Measurements from ENCODE around the gene SHISA6. TPM values are rescaled to one million over a fixed set of nuclear protein-coding genes. Genes with fewer than 3 reads are reported as not detected.

Gene SHISA6
- total RNA-seq, 2 donors from 2014 or later = 0.07 TPM; not detected in 1

DNA sequence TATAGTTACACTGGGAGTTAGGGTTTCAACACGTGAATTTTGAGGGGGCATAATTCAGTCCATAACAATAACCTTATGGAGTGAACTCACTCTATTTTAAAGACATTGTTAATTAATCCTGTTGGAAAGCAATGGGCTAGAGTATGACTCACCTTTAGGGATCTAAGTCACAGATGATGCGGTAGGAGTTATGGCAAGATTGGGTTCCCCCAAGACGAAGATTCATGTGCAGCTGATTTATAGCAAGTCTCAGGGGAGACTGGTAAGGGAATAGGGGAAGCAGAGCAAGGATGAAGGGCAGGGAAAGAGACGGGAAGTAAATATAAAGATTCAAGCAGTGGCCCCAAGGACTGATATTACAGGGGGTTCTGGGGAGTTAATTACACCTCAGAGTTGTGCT, 197.7 kb downstream of the SHISA6 start:
- Histone ChIP-seq H3K9me3 (peaks cover 0 to under 1% of the 10 kb centered on the region in 2 donors), H3K4me3 (no peak overlapping the region), H3K27me3 (no peaks in the 10 kb centered on the region), H3K4me1 (no peaks in the 10 kb centered on the region), H3K36me3 (no peaks in the 10 kb centered on the region), H3K27ac (no peak overlapping the region)
- DNase-seq (ENCODE audit: low spot score) = no peak
- TF ChIP-seq, protein P1, sequence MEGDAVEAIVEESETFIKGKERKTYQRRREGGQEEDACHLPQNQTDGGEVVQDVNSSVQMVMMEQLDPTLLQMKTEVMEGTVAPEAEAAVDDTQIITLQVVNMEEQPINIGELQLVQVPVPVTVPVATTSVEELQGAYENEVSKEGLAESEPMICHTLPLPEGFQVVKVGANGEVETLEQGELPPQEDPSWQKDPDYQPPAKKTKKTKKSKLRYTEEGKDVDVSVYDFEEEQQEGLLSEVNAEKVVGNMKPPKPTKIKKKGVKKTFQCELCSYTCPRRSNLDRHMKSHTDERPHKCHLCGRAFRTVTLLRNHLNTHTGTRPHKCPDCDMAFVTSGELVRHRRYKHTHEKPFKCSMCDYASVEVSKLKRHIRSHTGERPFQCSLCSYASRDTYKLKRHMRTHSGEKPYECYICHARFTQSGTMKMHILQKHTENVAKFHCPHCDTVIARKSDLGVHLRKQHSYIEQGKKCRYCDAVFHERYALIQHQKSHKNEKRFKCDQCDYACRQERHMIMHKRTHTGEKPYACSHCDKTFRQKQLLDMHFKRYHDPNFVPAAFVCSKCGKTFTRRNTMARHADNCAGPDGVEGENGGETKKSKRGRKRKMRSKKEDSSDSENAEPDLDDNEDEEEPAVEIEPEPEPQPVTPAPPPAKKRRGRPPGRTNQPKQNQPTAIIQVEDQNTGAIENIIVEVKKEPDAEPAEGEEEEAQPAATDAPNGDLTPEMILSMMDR (IDR thresholded peaks at IDR 0.05) = no peak

DNA sequence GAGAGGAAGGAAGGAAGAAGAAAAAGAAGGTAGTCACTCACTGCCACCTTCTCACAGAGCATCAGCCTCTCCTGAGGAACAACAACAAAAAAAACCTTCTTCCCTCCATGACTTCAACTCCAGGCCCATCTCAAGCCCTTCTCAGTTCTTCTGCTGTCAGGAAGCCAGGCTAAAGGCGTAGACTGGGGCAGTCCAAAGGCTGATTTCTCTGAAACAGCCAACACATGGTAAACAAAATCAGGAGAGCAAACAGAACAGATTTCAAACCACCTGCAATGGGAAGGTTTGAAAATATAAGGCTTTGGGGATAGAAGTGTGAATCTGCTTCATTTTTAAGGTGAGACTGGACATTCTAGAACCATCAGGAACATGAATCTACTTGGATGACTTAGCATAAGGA, 200.0 kb downstream of the SHISA6 start:
- no peak for DNase-seq (ENCODE audit: low spot score)
- Histone ChIP-seq H3K27me3 (no peaks in the 10 kb centered on the region), H3K9me3 (no peaks in the 10 kb centered on the region), H3K27ac (no peak overlapping the region), H3K4me3 (no peak overlapping the region), H3K4me1 (no peaks in the 10 kb centered on the region), H3K36me3 (no peaks in the 10 kb centered on the region)
- TF ChIP-seq, protein P1 (IDR thresholded peaks at IDR 0.05) = no peak

DNA sequence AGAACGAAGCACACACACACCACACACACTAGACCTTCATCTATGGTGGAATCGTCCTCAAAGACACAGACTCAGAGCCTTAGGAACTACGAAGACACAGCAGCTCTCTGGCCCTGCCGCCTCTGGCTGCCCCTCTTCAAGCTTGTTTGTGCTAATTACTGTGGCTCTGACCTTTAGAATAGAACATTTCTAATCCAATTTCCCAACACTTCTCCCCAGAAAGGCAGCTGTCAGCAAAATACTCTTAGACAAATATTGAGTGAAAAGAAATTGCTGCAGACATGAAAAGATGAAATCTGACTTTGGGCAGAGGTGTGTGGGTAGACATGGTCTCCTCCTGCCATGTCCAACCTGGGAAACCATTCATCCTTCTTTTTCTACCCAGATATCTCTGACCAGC, 205.3 kb downstream of the SHISA6 start:
- no peaks in the 10 kb centered on the region for H3K27me3 ChIP-seq
- H3K9me3 ChIP-seq = no peaks in the 10 kb centered on the region
- H3K4me1 ChIP-seq = no peaks in the 10 kb centered on the region
- H3K36me3 ChIP-seq = no peaks in the 10 kb centered on the region
- TF ChIP-seq, protein P1 (IDR thresholded peaks at IDR 0.05) = no peak
- no peak overlapping the region for H3K4me3 ChIP-seq
- no peak for DNase-seq (ENCODE audit: low spot score)
- no peak overlapping the region for H3K27ac ChIP-seq

DNA sequence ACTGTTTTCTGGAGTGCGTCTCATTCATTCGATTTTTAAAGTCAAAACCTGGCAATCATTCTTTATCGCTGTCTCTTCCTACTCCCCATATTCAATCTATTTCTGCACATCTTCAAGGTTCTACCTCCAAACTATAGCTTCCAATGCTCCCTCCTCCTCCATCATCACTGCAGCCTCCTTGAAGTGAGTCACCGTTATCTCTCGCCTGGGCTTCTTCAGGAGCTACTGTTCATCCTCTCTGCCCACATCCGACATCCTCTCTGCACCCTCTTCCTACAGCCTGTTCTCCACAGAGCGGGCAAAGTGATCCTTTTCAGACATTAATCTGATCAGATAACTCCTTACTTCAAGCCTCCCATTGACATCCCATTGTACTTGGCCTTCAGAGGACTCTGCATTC, 213.1 kb downstream of the SHISA6 start:
- DNase-seq (ENCODE audit: low spot score) = no peak
- Histone ChIP-seq H3K27ac (no peak overlapping the region), H3K4me1 (no peaks in the 10 kb centered on the region), H3K4me3 (no peak overlapping the region), H3K27me3 (no peaks in the 10 kb centered on the region), H3K9me3 (no peaks in the 10 kb centered on the region), H3K36me3 (no peaks in the 10 kb centered on the region)
- TF ChIP-seq, protein P1 (IDR thresholded peaks at IDR 0.05) = no peak

DNA sequence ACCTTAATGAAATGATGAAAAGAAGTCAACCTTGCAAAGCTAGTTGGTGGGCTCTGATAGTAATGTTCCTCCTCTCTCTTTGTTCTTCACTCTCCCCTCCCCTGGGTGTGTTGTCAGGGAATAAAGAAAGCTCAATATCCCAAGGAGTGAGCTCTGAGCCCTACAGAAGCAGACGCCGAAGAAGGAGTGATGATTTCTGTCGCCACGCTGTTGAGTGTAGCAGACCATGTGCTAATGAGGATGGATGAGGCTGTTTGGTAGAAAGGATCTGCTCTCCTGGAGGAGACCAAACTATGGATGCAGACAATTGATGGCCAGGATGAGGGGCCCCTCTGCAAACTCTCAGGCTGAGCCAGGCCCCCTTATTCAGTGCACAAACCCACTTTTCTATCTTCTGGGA, 217.3 kb downstream of the SHISA6 start:
- H3K36me3 ChIP-seq = no peaks in the 10 kb centered on the region
- no peaks in the 10 kb centered on the region for H3K9me3 ChIP-seq
- H3K27ac ChIP-seq = no peak overlapping the region
- DNase-seq (ENCODE audit: low spot score) = no peak
- H3K27me3 ChIP-seq = no peaks in the 10 kb centered on the region
- H3K4me3 ChIP-seq = no peak overlapping the region
- no peaks in the 10 kb centered on the region for H3K4me1 ChIP-seq
- TF ChIP-seq, protein P1 (IDR thresholded peaks at IDR 0.05) = no peak

DNA sequence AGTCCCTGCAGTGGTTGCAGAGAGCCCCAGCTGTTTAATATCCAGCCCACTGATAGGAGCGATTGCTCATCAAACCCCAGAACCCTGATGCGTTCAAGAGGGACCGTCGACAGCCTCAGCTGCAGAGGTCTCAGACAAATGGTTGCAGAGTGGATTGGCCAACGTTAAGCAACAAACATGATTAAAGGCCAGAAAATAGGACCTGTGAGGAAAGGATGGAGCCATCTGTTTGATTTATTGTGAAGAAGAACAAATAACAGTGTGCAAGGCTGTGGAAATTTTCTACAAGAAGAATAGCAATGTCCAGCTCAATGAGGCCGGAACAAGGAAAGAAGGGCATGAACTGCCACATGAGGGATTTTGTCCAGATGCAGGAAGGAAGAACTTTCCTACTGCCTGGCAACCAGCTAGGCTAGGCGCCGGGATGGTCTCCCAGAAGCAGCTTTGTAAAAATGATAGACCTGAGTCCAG, 218.9 kb downstream of the SHISA6 start:
- TF ChIP-seq, protein P1 (IDR thresholded peaks at IDR 0.05) = no peak
- DNase-seq (ENCODE audit: low spot score) = no peak
- H3K9me3 ChIP-seq = no peaks in the 10 kb centered on the region

More for the DNA sequence above, 218.9 kb downstream of the SHISA6 start:
- H3K27ac ChIP-seq = no peak overlapping the region
- no peaks in the 10 kb centered on the region for H3K36me3 ChIP-seq
- H3K4me3 ChIP-seq = no peak overlapping the region
- no peaks in the 10 kb centered on the region for H3K4me1 ChIP-seq
- no peaks in the 10 kb centered on the region for H3K27me3 ChIP-seq
